AG08396 (cell line): ENCODE results near the gene PAPOLB.

Experiments used
- DNase-seq: peaks from one replicate; pipeline ENCODE4 v3.0.0; 2012; ENCODE audit warnings: low spot score, mixed read lengths

The PAPOLB gene

DNA sequence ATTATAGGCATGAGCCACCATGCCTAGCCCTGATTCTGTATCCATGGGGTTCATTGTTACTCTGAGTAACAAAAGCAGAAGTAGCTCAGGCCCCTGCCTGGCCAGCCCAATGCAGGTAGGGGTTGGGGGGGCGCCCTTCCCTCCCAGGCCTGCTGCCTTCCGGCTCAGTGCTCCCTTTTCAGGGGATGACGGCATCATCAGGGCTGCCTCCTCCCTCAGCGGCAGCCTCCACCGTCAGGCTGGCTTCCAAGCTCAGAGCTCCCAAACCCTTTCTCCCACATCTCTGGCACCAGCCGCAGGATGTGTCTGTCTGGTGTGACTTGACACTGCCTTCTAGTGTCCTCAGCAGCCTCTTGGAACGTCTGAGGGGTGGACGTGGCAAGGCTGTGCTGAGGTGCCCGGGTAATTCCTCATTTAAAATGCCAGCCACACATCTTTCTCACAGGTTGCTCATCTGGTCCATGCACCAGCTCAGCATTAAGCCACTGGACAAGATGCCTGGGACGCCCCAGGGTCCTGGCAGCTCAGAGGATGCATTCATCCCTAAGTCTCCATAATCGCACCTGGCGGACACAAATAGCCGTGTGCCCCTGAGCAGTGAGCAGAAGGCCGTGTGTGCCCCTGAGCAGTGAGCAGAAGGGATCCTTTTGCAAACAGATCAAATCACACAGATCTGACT lies 38.2 kb downstream of the PAPOLB start:
- no peak for DNase-seq

DNA sequence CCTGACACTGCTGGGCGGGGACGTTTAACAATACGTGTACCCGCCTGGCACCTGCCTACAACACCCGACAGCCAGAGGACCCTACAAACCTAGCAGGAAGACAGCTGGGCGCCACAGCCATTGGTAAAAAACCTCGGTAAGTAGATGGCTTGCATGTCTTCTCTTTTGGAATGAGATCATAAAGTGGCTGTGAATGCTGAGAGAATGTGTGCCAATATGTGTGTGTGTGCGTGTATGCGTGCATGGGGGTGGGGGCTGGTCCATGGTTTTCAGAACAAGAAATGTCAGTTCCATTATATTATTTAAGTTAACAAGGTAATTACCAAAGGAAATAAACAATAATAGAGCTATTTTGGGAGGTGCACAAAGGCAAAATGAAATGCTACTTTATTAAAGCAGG lies 39.2 kb downstream of the PAPOLB start:
- DNase-seq = no peak

DNA sequence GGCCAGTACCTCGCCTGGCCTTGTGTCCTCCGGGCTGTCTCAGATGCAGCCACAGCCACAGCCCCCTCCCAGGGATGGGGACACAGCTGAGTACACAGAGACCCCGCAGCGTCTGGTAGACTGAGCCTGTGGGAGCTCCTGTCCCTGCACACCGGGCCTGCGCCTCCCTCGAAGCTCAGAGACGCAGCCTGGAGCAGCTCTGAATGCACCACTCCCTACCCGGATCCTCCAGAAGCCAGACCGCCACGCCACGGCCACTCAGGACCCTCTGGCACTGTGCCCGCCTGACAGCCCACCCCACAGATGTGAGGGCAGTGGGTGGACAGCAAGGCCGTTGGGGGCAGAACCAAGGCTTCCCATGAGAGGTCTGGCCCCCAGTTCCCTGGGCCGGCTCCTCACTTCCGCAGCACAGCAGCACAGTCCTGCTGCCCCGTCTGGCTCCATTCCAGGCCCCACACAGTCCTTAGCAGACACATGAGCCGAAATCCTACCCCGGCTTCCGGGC lies 40.8 kb downstream of the PAPOLB start:
- DNase-seq = no peak

DNA sequence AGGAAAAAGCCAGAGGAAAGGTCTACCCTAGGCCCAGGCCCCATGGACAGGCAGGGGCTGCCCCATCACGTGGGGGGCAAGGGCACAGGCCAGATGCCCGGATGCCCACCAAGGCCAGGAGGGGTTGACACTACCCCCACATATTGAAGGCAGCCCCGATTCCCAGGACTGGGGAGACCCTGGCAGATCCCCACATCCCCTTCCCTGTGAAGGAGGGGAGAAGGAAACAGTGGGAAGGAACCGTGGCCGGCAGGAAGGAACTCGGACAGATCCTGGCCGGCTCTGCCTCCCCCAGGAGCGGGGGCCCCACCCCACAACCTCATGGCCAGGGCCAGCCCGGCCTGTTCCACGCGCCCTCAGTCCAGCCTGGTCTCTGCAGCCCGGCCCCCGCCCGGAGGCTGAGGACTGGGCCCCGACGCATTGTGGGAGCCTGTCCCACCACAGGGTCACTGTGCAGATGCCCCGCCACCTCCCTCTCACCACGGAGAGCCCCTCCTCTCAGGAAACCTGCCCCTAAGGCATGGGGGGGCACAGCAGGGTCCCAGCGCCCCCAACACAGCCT lies 41.3 kb downstream of the PAPOLB start:
- DNase-seq = no peak

DNA sequence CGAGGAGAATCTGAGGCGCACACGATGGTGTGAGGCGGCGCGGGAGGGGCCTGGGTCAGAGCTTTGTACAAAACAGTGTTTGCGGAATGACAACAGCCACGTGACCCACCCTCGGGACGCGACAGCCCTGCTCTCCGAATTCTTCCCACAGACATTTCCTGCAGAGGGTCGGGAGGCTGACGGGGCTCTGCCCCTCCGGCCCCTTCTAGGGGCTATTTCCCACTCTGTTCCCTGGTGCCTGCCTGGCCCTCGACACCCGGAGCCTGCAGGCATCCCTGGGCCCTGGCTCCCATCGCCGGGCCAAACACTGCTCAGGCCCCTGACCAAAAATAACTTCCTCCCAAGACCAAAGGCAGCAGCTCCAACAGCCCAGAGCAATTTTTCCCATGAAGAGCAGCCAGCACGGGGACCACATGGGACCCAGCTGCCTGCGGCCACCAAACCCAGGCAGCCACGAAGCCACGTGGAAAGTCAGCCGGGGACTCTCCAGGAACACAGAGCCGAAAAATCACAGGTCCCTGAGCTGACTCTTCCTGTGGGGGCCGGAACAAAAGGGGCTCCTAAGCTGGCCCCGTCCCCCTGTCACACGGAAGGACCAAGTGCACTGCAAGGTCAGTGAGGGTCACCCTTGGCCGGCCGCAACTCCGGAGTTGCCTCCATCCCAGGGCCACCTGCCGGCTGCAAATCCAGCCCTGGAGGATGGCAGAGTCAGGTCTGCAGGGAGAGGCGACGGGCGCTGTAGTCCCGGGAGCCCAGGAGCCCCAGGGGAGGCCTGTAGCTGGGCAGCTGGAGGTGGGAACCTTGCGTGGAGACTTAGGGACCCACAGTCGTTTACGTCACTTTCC lies 42.0 kb downstream of the PAPOLB start:
- no peak for DNase-seq

DNA sequence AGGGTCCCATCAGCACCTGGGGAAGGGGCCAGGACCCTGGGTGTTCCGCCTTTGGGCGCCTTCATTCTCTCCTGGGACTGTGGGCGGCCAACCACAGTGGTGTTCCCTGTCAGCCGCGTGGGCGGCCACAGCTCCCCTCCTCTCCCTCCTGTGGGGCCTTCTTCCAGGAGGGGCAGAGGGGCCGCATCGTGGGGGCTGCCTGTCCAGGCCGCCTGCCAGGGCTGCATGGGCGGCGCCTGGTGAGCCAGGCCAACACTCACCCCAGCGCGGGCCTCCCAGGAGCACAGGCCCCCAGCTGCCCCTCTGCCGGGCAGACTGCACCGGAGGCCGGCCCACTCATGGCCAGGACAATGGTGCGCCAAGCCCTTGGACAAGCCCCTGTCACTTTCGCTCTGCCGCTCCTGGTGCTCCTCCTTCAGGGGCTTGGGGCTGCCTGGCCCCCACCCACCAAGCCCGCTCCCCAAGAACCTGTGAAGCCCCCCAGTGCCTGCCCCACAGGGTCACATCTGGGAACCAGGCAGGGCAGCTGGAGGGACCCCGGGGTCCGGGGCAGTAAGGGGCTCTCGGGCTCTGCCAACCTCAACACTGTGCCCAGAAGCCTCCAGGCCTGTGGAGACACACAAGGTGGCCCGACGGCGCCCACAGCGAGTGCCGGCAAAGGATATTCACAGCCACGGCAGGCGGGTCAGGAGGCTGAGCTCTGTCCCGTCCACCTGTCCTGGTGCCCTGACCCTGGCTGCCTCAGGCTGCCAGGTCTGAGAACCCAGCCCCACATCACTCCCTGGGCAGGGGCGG lies 43.6 kb downstream of the PAPOLB start:
- DNase-seq = no peak

DNA sequence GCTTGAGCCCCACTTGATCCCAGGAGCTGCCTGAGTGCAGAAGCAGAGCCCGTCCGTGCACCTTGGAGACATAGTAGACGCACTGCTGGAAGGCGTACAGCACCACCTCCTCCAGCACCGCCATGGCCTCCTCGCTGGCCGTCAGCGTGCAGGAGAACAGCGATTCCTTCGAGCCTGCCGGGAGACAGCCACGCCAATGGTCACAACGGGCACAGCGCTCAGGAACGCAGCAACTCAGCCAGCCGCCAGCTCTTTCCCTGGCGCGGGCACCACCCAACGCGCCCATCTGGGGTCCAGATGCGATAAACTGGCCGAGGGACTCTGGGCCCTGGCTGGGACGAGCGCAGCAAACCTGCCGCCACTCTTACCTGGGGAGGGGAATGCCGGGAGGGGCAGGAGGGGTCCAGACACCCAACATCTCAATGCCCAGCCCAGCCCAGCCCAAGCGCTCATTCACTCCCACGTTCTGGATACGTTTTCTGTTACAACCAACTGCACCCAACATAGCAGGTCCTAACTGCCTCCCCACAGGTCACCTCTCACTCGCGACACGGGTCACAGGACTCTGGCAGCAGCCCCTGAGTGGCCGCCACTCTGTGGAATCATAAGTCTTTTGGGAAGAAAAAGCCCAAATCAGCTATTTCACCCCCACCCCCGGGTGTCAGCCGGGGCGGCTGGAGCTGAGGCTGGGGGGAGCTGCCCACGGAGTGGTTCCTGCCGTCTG lies 44.5 kb downstream of the PAPOLB start:
- no peak for DNase-seq

DNA sequence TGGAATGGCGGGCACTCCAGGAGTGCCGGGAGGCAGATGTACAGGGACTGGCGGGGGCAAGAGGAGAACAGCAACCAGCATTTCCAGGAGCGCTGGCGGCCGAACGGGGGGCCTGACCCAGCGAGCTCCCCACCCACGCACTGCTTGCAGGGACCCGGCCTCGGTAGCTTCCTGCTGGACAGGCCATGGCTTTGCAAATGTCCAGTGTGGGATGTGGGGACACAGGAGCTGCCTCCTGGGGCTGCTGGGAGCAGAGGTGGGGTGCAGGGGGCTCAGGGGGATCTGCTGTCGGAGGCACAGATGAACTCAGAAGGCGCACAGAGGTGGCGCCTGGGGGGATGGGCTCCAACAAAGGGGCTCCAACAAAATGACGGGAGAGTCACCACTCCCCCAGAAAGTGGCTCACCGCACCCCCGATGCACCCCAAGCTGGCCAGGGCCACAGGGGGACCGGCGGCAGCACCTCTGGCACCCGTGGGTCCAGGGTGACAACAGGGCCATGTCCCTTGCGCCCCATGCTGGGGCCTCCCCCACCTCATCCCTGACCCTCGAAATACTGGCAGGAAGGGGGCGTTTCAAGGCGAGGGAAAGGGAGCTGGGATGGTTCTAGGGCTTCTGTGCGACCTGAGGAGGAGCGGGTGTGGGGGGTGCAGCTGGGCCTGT lies 45.3 kb downstream of the PAPOLB start:
- no peak for DNase-seq

DNA sequence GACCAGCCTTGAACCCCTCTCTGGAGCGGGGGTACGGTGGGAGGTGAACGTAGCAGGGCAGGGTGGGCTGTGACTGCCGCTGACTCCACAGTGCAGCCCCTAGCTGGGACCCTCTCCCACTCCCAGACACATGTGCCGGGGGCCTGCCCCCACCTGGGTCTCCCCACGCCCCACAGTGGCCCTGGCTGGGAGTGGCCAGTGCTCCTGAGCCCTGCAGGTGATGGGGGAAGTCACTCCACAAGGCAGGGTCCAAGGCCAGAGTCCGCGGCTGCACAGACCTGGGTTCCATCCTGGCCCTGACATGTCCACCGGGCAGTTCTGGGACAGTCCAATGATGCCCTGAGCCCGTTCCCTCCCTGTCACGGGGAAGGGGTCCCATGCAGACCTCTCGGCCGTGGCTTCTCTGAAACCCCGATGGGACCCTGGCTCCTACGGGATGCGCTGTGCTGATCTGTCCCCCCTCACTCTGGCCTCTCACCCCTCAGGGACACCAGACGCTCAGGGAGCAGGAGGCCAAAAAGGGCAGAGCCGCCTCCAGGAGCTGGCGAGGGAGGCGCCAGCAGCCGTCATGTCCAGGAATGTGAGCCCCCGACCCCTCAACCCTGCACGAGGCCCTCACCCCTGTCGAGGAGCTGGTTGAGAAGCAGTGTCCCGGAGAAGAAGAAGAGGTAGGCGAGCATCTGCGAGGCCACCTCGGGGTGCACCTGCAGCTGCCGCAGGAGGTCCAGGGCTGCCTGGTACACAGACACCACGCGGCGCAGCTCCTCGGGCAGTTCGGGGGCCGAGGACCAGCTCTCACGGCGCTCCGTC lies 46.0 kb downstream of the PAPOLB start:
- no peak for DNase-seq

DNA sequence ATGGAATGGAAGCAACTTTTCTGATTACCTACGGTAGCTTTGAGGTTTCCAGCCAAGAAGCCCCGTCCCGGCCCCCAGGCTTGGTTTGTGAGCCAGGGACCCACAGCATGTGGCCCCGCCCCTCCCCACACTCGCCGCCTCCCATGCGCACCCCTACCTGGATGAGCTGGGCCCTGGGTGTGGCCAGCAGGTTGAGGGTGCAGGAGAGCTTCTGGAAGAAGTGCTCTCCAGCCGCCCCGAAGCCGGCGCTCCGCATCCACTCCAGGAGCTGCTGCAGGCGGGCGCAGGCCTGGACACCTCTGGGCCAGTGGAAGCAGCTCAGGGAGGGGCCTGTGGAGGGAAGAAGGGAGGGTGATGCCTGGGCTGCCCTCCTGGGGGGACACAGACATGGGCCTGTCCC lies 46.7 kb downstream of the PAPOLB start:
- no peak for DNase-seq

DNA sequence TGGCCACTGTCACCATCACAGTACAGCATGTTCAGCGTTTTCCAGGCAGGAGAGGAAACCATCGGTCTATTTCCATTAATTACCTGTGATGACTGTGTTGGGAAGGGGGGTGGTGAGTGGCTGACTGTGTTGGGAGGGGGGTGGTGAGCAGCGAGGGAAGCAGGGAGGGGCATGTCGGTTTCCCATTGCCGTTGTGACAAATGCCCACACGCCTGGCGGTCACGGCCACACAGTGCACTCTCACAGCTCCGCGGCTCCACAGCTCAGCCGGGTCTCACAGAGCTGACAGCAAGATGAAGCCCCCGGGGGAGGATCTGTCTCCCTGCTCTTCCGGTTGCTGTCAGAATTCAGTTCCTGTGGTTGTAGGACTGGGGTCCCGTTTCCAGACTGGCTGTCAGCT lies 47.4 kb downstream of the PAPOLB start:
- DNase-seq = no peak

DNA sequence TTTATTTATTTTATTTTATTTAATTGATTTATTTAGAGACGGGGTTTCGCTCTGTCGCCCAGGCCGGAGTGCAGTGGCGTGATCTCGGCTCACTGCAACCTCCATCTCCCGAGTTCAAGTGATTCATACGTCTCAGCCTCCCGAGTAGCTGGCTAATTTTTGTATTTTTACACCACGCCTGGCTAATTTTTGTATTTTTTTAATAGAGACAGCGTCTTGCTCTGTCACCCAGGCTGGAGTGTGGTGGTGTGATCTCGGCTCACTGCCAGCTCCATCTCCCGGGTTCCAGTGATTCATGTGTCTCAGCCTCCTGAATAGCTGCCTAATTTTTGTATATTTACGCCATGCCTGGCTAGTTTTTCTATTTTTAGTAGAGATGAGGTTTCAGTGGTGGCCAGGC lies 52.2 kb downstream of the PAPOLB start:
- DNase-seq = no peak

DNA sequence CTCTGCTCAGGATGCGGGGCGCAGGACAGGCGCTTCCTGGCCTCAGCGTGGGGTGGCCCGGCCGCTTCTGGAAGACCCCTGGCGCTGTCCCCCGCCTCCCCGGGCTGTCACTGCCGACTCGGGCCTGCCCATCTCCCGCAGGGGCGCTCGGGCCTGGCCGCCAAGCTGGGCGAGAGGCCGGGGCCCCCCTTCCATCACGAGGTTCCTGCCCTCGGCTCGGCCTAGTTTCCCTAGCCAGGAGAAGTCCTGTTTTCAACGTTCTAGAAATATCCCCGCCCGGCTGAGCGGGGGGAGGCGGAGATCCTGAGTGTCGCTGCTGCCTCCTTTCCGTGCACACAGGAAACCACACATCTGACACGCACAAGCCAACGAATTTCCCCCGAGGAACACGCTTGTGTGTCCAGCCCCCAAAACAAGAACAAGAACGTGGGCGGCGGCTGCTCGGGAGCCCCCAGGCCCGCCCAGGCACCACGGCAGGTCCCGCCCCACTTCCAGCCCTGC lies 52.7 kb downstream of the PAPOLB start:
- DNase-seq = no peak

DNA sequence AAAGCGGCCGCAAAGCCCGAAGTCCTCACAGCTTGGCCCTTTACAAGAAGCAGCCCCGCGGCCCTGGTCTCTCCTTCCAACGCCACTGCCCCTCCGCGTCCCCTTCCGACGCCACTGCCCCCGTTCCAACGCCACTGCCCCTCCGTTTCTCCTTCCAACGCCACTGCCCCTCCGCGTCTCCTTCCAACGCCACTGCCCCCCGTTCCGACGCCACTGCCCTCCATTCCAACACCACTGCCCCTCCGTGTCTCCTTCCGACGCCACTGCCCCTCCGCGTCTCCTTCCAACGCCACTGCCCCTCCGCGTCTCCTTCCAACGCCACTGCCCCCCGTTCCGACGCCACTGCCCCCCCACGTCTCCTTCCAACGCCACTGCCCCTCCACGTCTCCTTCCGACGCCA lies 53.3 kb downstream of the PAPOLB start:
- DNase-seq = no peak

DNA sequence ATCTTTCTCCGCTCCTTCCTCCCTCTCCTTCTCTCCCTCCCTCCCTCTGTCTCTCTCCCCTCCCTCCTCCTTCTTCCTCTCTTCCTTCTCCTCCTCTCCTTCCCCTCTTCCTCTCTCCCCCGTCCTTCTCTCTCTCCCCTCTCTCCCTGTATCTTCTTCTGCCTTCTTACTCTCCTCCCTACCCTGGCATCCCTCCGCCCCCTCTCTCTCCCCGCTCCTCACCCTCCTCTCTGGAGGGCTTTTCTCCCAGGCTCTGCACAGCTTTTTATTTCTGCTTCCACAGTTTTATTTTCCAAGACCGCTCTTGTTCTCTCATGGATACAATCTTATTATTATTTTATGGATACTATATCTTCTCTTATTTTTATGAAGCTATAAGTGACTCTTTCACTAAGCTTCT lies 53.8 kb downstream of the PAPOLB start:
- DNase-seq = no peak
